Measurements from ENCODE around the gene LHFPL2.

Gene LHFPL2

DNA sequence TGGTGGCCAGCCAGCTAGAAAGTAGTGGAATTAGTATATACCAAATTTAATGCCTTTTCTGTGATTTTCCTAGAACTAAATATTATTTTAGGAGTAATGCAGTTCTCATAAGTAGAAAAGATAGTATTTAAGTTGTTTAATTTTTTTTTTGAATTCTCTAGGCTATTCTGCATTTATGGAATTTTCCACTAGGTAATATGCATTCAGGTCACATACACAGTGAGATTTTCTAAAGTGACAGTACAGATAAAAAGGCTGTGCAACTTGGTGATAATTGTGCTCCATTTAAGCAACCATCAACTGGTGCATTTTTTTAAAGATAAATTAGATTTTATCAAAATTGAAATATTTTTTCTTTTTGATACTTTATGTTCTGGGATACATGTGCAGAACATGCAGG lies 176.7 kb downstream of the LHFPL2 start:
- Histone ChIP-seq H3K4me1 (ENCODE audit: control insufficient read depth, low read length) (no peaks in the 10 kb centered on the region), H4K20me1 (ENCODE audit: control insufficient read depth, insufficient read depth, low read depth, low read length) (0 out of 2 replicates have a peak, but pooled peaks cover 3% of the 10 kb centered on the region), H3K9me3 (ENCODE audit: control insufficient read depth, insufficient read depth, low read length) (no peaks in the 10 kb centered on the region)

DNA sequence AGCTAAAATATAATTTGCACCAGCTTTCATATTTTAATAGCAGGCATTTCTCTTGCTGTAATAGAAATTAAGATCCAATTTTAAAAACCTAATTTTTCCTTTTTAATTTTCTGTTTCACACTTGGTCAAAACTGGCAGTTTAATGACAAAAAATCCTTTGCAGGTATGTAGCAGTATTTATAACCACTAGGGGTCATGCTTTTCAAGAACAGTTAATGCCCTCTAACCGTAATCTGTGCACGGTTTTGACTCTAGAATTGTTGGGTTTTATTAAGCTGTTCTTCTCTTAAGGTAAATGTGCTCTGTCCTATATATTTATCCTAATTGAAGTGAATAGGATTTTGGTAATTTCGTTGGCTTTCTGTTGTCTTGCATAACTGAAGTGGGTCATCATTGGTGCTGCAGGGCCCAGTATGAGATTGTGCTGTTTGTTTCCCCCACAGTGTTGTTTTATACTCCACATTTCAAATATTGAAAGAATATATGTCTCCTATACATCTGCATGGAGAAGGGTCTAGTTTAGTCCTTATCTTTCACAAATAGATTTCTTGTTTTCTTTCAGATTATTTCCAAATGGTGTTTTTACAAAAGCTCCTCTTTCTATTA lies 180.7 kb downstream of the LHFPL2 start:
- no peaks in the 10 kb centered on the region for H3K9me2 ChIP-seq (replicated peaks; ENCODE audit: control insufficient read depth, low read length)
- no peak overlapping the region for H3K4me3 ChIP-seq (ENCODE audit: low read length)
- no peaks in the 10 kb centered on the region for H3K4me1 ChIP-seq (ENCODE audit: control insufficient read depth, low read length)
- no peaks in the 10 kb centered on the region for H3F3A ChIP-seq (ENCODE audit: control insufficient read depth, insufficient read depth)
- H3K27ac ChIP-seq (ENCODE audit: low read depth, low read length): no peak overlapping the region
- 0 out of 2 replicates have a peak, but pooled peaks cover 3% of the 10 kb centered on the region for H4K20me1 ChIP-seq (ENCODE audit: control insufficient read depth, insufficient read depth, low read depth, low read length)
- no peaks in the 10 kb centered on the region for H3K27me3 ChIP-seq (ENCODE audit: control insufficient read depth, low read length)
- H3K79me2 ChIP-seq (ENCODE audit: control insufficient read depth, low read length): no peaks in the 10 kb centered on the region
- no peak overlapping the region for H3K4me2 ChIP-seq (ENCODE audit: low read length)
- H3K9me3 ChIP-seq (ENCODE audit: control insufficient read depth, insufficient read depth, low read length): no peaks in the 10 kb centered on the region
- TF ChIP-seq, protein P1, sequence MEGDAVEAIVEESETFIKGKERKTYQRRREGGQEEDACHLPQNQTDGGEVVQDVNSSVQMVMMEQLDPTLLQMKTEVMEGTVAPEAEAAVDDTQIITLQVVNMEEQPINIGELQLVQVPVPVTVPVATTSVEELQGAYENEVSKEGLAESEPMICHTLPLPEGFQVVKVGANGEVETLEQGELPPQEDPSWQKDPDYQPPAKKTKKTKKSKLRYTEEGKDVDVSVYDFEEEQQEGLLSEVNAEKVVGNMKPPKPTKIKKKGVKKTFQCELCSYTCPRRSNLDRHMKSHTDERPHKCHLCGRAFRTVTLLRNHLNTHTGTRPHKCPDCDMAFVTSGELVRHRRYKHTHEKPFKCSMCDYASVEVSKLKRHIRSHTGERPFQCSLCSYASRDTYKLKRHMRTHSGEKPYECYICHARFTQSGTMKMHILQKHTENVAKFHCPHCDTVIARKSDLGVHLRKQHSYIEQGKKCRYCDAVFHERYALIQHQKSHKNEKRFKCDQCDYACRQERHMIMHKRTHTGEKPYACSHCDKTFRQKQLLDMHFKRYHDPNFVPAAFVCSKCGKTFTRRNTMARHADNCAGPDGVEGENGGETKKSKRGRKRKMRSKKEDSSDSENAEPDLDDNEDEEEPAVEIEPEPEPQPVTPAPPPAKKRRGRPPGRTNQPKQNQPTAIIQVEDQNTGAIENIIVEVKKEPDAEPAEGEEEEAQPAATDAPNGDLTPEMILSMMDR (IDR thresholded peaks at IDR 0.05; ENCODE audit: low read depth, low read length, poor library complexity, severe bottlenecking): peak; percentile 80
- TF ChIP-seq EZH2phosphoT487 (IDR thresholded peaks at IDR 0.05; ENCODE audit: borderline replicate concordance, low read length): no peak
- peaks cover 9% of the 10 kb centered on the region; the same call in 1 of the 2 replicates for H3K36me3 ChIP-seq (ENCODE audit: control insufficient read depth, low read length)

More for the DNA sequence above, 176.7 kb downstream of the LHFPL2 start:
- Histone ChIP-seq H3K9me2 (replicated peaks; ENCODE audit: control insufficient read depth, low read length) (no peaks in the 10 kb centered on the region), H3K4me3 (ENCODE audit: low read length) (no peak overlapping the region), H3K36me3 (ENCODE audit: control insufficient read depth, low read length) (0 out of 2 replicates have a peak, but pooled peaks cover 12% of the 10 kb centered on the region), H3K27ac (ENCODE audit: low read depth, low read length) (no peak overlapping the region), H3K27me3 (ENCODE audit: control insufficient read depth, low read length) (no peaks in the 10 kb centered on the region), H3F3A (ENCODE audit: control insufficient read depth, insufficient read depth) (no peaks in the 10 kb centered on the region), H3K79me2 (ENCODE audit: control insufficient read depth, low read length) (no peaks in the 10 kb centered on the region), H3K4me2 (ENCODE audit: low read length) (no peak overlapping the region)
- no peak for TF ChIP-seq EZH2phosphoT487 (IDR thresholded peaks at IDR 0.05; ENCODE audit: borderline replicate concordance, low read length)
- TF ChIP-seq, protein P1 (IDR thresholded peaks at IDR 0.05; ENCODE audit: low read depth, low read length, poor library complexity, severe bottlenecking): no peak

DNA sequence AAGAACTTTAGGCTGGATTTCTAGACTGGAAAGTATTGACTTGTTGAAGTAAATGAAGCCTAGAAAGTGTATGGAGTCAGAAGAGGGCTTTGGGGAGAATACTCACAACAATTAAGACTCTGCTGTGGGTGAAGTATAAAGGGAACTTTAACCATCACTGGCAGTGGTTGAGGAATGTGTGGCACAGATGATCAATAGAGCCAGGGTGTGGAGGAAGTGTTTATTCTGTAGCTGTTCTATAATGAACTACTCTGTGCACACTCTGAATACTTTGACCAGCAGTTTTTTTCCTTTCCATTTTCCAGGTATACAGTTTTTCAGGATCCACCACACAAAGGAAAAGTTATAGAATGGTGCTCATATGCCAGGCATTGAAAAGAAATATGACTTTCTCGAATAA lies 181.4 kb downstream of the LHFPL2 start:
- Histone ChIP-seq H4K20me1 (ENCODE audit: control insufficient read depth, insufficient read depth, low read depth, low read length) (0 out of 2 replicates have a peak, but pooled peaks cover 3% of the 10 kb centered on the region), H3K4me3 (ENCODE audit: low read length) (no peak overlapping the region), H3K79me2 (ENCODE audit: control insufficient read depth, low read length) (no peaks in the 10 kb centered on the region), H3K27ac (ENCODE audit: low read depth, low read length) (no peak overlapping the region), H3K9me2 (replicated peaks; ENCODE audit: control insufficient read depth, low read length) (no peaks in the 10 kb centered on the region), H3K4me2 (ENCODE audit: low read length) (no peak overlapping the region), H3K27me3 (ENCODE audit: control insufficient read depth, low read length) (no peaks in the 10 kb centered on the region), H3F3A (ENCODE audit: control insufficient read depth, insufficient read depth) (no peaks in the 10 kb centered on the region), H3K36me3 (ENCODE audit: control insufficient read depth, low read length) (peaks cover 12% of the 10 kb centered on the region; the same call in 1 of the 2 replicates), H3K4me1 (ENCODE audit: control insufficient read depth, low read length) (no peaks in the 10 kb centered on the region), H3K9me3 (ENCODE audit: control insufficient read depth, insufficient read depth, low read length) (no peaks in the 10 kb centered on the region)
- TF ChIP-seq, protein P1 (IDR thresholded peaks at IDR 0.05; ENCODE audit: low read depth, low read length, poor library complexity, severe bottlenecking): no peak
- TF ChIP-seq EZH2phosphoT487 (IDR thresholded peaks at IDR 0.05; ENCODE audit: borderline replicate concordance, low read length): no peak
